B cell (primary cell): ENCODE data around the gene ATRNL1. TPM values are rescaled to one million over a fixed set of nuclear protein-coding genes. Genes with fewer than 3 reads are reported as not detected.

ENCODE experiments used
- ATAC-seq: fragments of 200-7000 bp; cut with Tn5 transposase; one replicate; pipeline ENCODE4 v1.10.0; 2021; ENCODE audit warnings: low read depth, mild to moderate bottlenecking, moderate number of reproducible peaks, moderate library complexity
- CTCF ChIA-PET: fragments of 350-600 bp; sonication (Branson Sonifier 250); formaldehyde crosslinking; loops from one replicate; lab custom pipeline; 2021; ENCODE audit warnings: antibody characterized with exemption, inconsistent platforms; lab: Charles Lee
- POLR2A ChIA-PET: fragments of 350-600 bp; sonication (Branson Sonifier 250); formaldehyde crosslinking; loops from one replicate; lab custom pipeline; 2021; ENCODE audit warnings: antibody characterized with exemption; lab: Charles Lee
- DNase-seq: peaks from one replicate; pipeline ENCODE4 v3.0.0; 2013
- H2AFZ ChIP-seq: 2 replicates; pipeline ENCODE4 v1.6.1; 2012; ENCODE audit warnings: mild to moderate bottlenecking, low read depth, low read length; ENCODE audit not compliant: insufficient read depth, poor library complexity, severe bottlenecking
- H3K27ac ChIP-seq, 2 donors: 1 replicate in 1 of 2; 2 replicates in 1 of 2; pipeline ENCODE4 v1.5.1; 2012 to 2013; ENCODE audit warnings: low read length in 2 of 2, mild to moderate bottlenecking in 2 of 2, moderate library complexity in 1 of 2
- H3K27me3 ChIP-seq, 4 experiments: fragments of 200-600 bp in 1 of 4; sonication (generic) in 1 of 4; replicated peaks in 1 of 4; 1 replicate in 2 of 4; 2 replicates in 2 of 4; pipeline versions ENCODE4 v1.6.1 to v1.7.0; 2013 to 2016; ENCODE audit warnings: low read length in 3 of 4, mild to moderate bottlenecking in 2 of 4, mixed read lengths in 1 of 4, moderate library complexity in 1 of 4; ENCODE audit not compliant: insufficient read depth in 4 of 4, control insufficient read depth in 3 of 4; ENCODE audit errors: control extremely low read depth in 1 of 4
- H3K36me3 ChIP-seq, 2 experiments: replicated peaks in 1 of 2; 1 replicate in 1 of 2; 2 replicates in 1 of 2; pipeline versions ENCODE4 v1.6.1 to v1.7.1; 2013; ENCODE audit warnings: low read length in 1 of 2; ENCODE audit not compliant: insufficient read depth in 2 of 2, control insufficient read depth in 1 of 2; ENCODE audit errors: control extremely low read depth in 1 of 2, extremely low read depth in 1 of 2
- H3K4me1 ChIP-seq, 2 donors: fragments of 200-600 bp in 1 of 2; sonication (generic) in 1 of 2; 1 replicate in 1 of 2; 2 replicates in 1 of 2; pipeline versions ENCODE4 v1.5.1 to v1.6.1; 2013 to 2017; ENCODE audit warnings: low read length in 2 of 2; ENCODE audit not compliant: control insufficient read depth in 2 of 2, insufficient read depth in 2 of 2
- H3K4me2 ChIP-seq: replicated peaks from 2 replicates; pipeline ENCODE3; 2012; ENCODE audit warnings: mild to moderate bottlenecking, low read depth, low read length; ENCODE audit not compliant: poor library complexity, severe bottlenecking
- H3K4me3 ChIP-seq, 5 experiments: fragments of 200-600 bp in 1 of 5; sonication (generic) in 1 of 5; 1 replicate in 3 of 5; 2 replicates in 2 of 5; pipeline versions ENCODE4 v1.5.1 to v1.7.0; 2011 to 2016; ENCODE audit warnings: low read length in 4 of 5, mild to moderate bottlenecking in 4 of 5, low read depth in 2 of 5, control low read depth in 1 of 5, moderate library complexity in 1 of 5; ENCODE audit not compliant: insufficient read depth in 1 of 5; ENCODE audit errors: control extremely low read depth in 1 of 5, extremely low read depth in 1 of 5
- H3K79me2 ChIP-seq: fragments of 200-600 bp; sonication (generic); one replicate; pipeline ENCODE4 v1.6.0; 2016; ENCODE audit warnings: low read length; ENCODE audit not compliant: control insufficient read depth, insufficient read depth
- H3K9ac ChIP-seq: fragments of 200-600 bp; sonication (generic); 2 replicates; pipeline ENCODE4 v1.6.1; 2017; ENCODE audit warnings: mild to moderate bottlenecking, low read length, moderate library complexity
- H3K9me3 ChIP-seq, 3 donors: one replicate each; pipeline versions ENCODE4 v1.6.1 to v1.7.1; 2013; ENCODE audit warnings: low read length in 2 of 3; ENCODE audit not compliant: control insufficient read depth in 2 of 3, insufficient read depth in 1 of 3; ENCODE audit errors: control extremely low read depth in 1 of 3
- H4K20me1 ChIP-seq: 2 replicates; pipeline ENCODE4 v1.6.0; 2012; ENCODE audit warnings: mild to moderate bottlenecking, low read length; ENCODE audit not compliant: insufficient read depth, control insufficient read depth, poor library complexity, severe bottlenecking
- H3K27ac Mint-ChIP-seq: one replicate; pipeline ENCODE4 v1.8.0; 2021; ENCODE audit warnings: mixed read lengths
- H3K27me3 Mint-ChIP-seq: one replicate; pipeline ENCODE4 v1.8.0; 2021; ENCODE audit warnings: mixed read lengths
- H3K4me1 Mint-ChIP-seq: one replicate; pipeline ENCODE4 v1.8.0; 2021; ENCODE audit warnings: mixed read lengths
- H3K4me3 Mint-ChIP-seq: one replicate; pipeline ENCODE4 v1.8.0; 2021; ENCODE audit warnings: mixed read lengths
- H3K9me3 Mint-ChIP-seq: one replicate; pipeline ENCODE4 v1.8.0; 2022; ENCODE audit warnings: mixed read lengths; ENCODE audit not compliant: insufficient read depth
- CTCF ChIP-seq: fragments of 200-600 bp; IDR thresholded peaks from one replicate; pipeline ENCODE4 v1.8.0; 2022; ENCODE audit warnings: antibody characterized with exemption, mild to moderate bottlenecking
- EZH2 ChIP-seq: IDR thresholded peaks from 2 replicates; pipeline ENCODE4 v1.6.1; 2012; ENCODE audit warnings: borderline replicate concordance, low read depth, mild to moderate bottlenecking, moderate library complexity, low read length; ENCODE audit not compliant: insufficient read depth, poor library complexity, severe bottlenecking
- WGBS: methylation state at CpG from one replicate; pipeline ENCODE4 v1.1.5; 2013; ENCODE audit warnings: missing lambda C conversion rate; ENCODE audit not compliant: insufficient coverage; 5-methylcytosine and 5-hydroxymethylcytosine counted together
- intact Hi-C: fragments of 100-400 bp; cut with micrococcal nuclease; formaldehyde crosslinking; loops from one replicate; pipeline ENCODE4 v1.10.0; 2022
- polyA plus RNA-seq: library from polyadenylated mRNA; depleted of rRNA; stranded (reverse); fragments of >200 nt; gene quantifications from 2 replicates; pipeline ENCODE4 v1.2.3, GENCODE V29; 2012
- total RNA-seq, 2 donors: library from RNA; stranded (reverse); fragments of 120-200 nt in 1 of 2; gene quantifications; 1 replicate in 1 of 2; 2 replicates in 1 of 2; pipeline versions ENCODE4 v1.2.3 to v1.2.4, GENCODE V29; 2013 to 2022

ATRNL1 gene
- total and polyA plus RNA-seq, 2 donors (not counting 1 experiment from before 2014, with no cell fraction given) = 0.24 to 2.2 TPM

DNA sequence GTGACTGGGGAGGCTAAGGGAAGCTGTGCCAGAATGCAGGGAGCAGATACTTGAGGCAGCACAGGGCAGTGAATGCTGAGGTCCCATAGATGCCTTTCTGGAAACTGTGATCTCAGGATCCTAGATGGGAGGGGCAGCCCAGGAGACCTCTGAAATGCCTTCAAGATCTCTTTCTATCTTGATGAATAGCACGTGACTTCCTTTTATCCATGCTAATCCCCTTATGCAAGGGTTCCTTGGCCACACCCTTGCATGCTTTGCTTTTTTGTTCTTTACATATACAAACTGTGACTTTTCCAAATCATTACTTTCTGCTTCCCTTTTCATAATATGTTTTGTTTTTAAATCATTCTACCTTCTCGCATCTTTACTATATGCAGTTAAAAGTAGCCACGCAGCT, 14.7 kb downstream of the ATRNL1 start:
- intact Hi-C loops = no loop called here
- H3K79me2 ChIP-seq = no peaks in the 10 kb centered on the region
- Mint-ChIP-seq H3K27me3 (peaks cover 24% of the 10 kb centered on the region), H3K4me1 (no peaks in the 10 kb centered on the region), H3K4me3 (no peak overlapping the region), H3K9me3 (peaks cover 4% of the 10 kb centered on the region), H3K27ac (no peak overlapping the region)
- H3K27me3 ChIP-seq = no peaks in the 10 kb centered on the region
- POLR2A ChIA-PET = no interaction called here
- no peak overlapping the region for H3K9ac ChIP-seq
- H3K27ac ChIP-seq = no peak overlapping the region
- ATAC-seq = no peak
- no CpG with 5 or more reads among the region's 3 CpGs for WGBS
- no peak overlapping the region for H3K4me3 ChIP-seq
- H3K4me2 ChIP-seq = no peak overlapping the region
- TF ChIP-seq EZH2 (no peak), CTCF (no peak)
- no peaks in the 10 kb centered on the region for H4K20me1 ChIP-seq
- peaks cover 0 to 13% (median 11%) of the 10 kb centered on the region in 3 donors for H3K9me3 ChIP-seq
- no peaks in the 10 kb centered on the region for H3K36me3 ChIP-seq
- CTCF ChIA-PET = no interaction called here
- DNase-seq = no peak
- H3K4me1 ChIP-seq = no peaks in the 10 kb centered on the region
- no peak overlapping the region for H2AFZ ChIP-seq

DNA sequence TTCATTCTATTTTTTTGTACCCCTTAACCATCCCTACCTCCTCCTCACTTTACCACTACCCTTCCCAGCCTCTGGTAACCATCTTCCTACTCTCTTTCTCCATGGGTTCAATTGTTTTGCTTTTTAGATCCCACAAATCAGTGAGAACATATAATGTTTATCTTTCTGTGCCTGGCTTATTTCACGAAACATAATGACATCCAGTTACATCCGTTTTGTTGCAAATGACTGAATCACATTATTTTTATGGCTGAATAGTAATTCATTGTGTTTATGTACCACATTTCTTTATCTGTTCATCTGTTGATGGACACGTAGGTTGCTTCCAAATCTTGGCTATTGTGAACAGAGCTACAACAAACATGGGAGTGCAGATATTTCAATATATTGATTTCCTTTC, 24.1 kb downstream of the ATRNL1 start:
- DNase-seq (no peak), ATAC-seq (no peak)
- WGBS = no CpG with 5 or more reads among the region's 3 CpGs
- Histone ChIP-seq H3K27me3 (no peaks in the 10 kb centered on the region), H3K4me1 (no peaks in the 10 kb centered on the region), H2AFZ (no peak overlapping the region), H4K20me1 (no peaks in the 10 kb centered on the region), H3K9me3 (no peaks in the 10 kb centered on the region), H3K9ac (no peak overlapping the region), H3K36me3 (no peaks in the 10 kb centered on the region), H3K4me3 (no peak overlapping the region), H3K27ac (no peak overlapping the region), H3K79me2 (no peaks in the 10 kb centered on the region), H3K4me2 (no peak overlapping the region)
- Mint-ChIP-seq H3K4me1 (no peaks in the 10 kb centered on the region), H3K27me3 (peaks cover 16% of the 10 kb centered on the region), H3K27ac (no peak overlapping the region), H3K9me3 (no peaks in the 10 kb centered on the region), H3K4me3 (no peak overlapping the region)
- CTCF ChIA-PET = no interaction called here
- intact Hi-C loops = no loop called here
- POLR2A ChIA-PET = no interaction called here
- TF ChIP-seq CTCF = no peak
- TF ChIP-seq EZH2 = no peak
